Mesendoderm (in vitro differentiated cells): ENCODE results near the gene RRAD.

Source experiments
- DNase-seq: peaks from one replicate; pipeline ENCODE4 v3.0.0; 2013
- H2AK5ac ChIP-seq: 2 replicates; pipeline ENCODE4 v1.6.1; 2013; ENCODE audit warnings: low read length, inconsistent platforms
- H2BK120ac ChIP-seq: 2 replicates; pipeline ENCODE4 v1.6.1; 2013; ENCODE audit warnings: low read depth, mild to moderate bottlenecking, low read length, moderate library complexity, mixed read lengths
- H2BK15ac ChIP-seq: replicated peaks from 2 replicates; pipeline ENCODE4 v1.6.1; 2013; ENCODE audit warnings: low read depth, mild to moderate bottlenecking, moderate library complexity
- H2BK5ac ChIP-seq: 2 replicates; pipeline ENCODE4 v1.6.1; 2013; ENCODE audit warnings: low read length, inconsistent platforms
- H3K18ac ChIP-seq: 2 replicates; pipeline ENCODE4 v1.6.1; 2013; ENCODE audit warnings: mild to moderate bottlenecking, low read length, mixed read lengths
- H3K23ac ChIP-seq: one replicate; pipeline ENCODE4 v1.6.1; 2013; ENCODE audit warnings: low read length
- H3K27ac ChIP-seq: 2 replicates; pipeline ENCODE4 v1.5.1; 2013; ENCODE audit warnings: low read depth, mild to moderate bottlenecking, inconsistent platforms, low read length, moderate library complexity
- H3K27me3 ChIP-seq: 2 replicates; pipeline ENCODE4 v1.6.1; 2013; ENCODE audit warnings: low read length, control low read depth, mild to moderate bottlenecking, inconsistent platforms; ENCODE audit not compliant: insufficient read depth, poor library complexity
- H3K36me3 ChIP-seq: 2 replicates; pipeline ENCODE4 v1.6.1; 2013; ENCODE audit warnings: low read length, inconsistent platforms; ENCODE audit not compliant: control insufficient read depth, insufficient read depth
- H3K4ac ChIP-seq: one replicate; pipeline ENCODE4 v1.6.1; 2013; ENCODE audit warnings: low read depth, mild to moderate bottlenecking, low read length, moderate library complexity
- H3K4me1 ChIP-seq: 2 replicates; pipeline ENCODE4 v1.6.1; 2013; ENCODE audit warnings: low read depth, low read length, inconsistent platforms; ENCODE audit not compliant: control insufficient read depth
- H3K4me2 ChIP-seq: 2 replicates; pipeline ENCODE4 v1.6.1; 2013; ENCODE audit warnings: low read length
- H3K4me3 ChIP-seq: 2 replicates; pipeline ENCODE4 v1.5.1; 2013; ENCODE audit warnings: mild to moderate bottlenecking, low read length
- H3K56ac ChIP-seq: one replicate; pipeline ENCODE4 v1.6.1; 2013; ENCODE audit warnings: low read length
- H3K79me1 ChIP-seq: 2 replicates; pipeline ENCODE4 v1.6.1; 2013; ENCODE audit warnings: low read length, inconsistent platforms
- H3K79me2 ChIP-seq: 2 replicates; pipeline ENCODE4 v1.6.1; 2013; ENCODE audit warnings: mild to moderate bottlenecking, low read length; ENCODE audit not compliant: control insufficient read depth, insufficient read depth
- H3K9ac ChIP-seq: 2 replicates; pipeline ENCODE4 v1.6.1; 2013; ENCODE audit warnings: low read length, inconsistent platforms
- H4K5ac ChIP-seq: one replicate; pipeline ENCODE4 v1.6.1; 2013; ENCODE audit warnings: low read length
- H4K8ac ChIP-seq: one replicate; pipeline ENCODE4 v1.6.1; 2013; ENCODE audit warnings: low read depth, mild to moderate bottlenecking, control low read depth, low read length, moderate library complexity
- WGBS: extraction: QIAGEN DNeasy Blood & Tissue Kit; methylation state at CpG from one replicate; pipeline ENCODE4 v1.1.7; 2013; ENCODE audit warnings: low lambda C conversion rate, missing lambda C conversion rate; ENCODE audit not compliant: insufficient coverage; ENCODE audit errors: extremely low coverage; 5-methylcytosine and 5-hydroxymethylcytosine counted together

RRAD gene

DNA sequence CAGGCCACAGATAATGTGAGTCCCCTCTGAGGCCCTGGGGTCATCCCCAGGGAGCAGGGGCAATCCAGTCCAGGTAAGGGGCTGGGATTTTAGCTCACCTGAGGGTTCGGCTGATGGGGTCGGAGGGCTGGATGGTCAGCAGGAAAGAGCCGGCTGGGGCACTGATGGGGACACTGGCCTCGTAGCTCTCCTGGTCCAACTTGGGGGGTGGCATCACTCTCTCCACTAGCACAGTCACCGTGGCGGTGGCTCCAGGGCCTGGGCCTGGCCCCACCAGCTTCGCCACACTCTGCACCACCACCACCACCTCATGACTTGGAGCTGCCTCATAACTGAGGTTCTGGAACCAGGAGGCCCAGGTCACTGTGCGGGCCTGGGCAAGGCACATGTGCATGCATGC, 13.5 kb downstream of the RRAD start:
- no peak overlapping the region for H3K18ac ChIP-seq
- H3K27me3 ChIP-seq = no peaks in the 10 kb centered on the region
- H4K5ac ChIP-seq = no peak overlapping the region
- no peak overlapping the region for H3K4me2 ChIP-seq
- H2BK15ac ChIP-seq = no peak overlapping the region
- no peak overlapping the region for H3K4ac ChIP-seq
- no peak overlapping the region for H3K23ac ChIP-seq
- H3K4me3 ChIP-seq = no peak overlapping the region
- no peak overlapping the region for H3K56ac ChIP-seq
- no peak overlapping the region for H4K8ac ChIP-seq
- H3K9ac ChIP-seq = no peak overlapping the region
- H2AK5ac ChIP-seq = no peak overlapping the region
- no peaks in the 10 kb centered on the region for H3K36me3 ChIP-seq
- H3K27ac ChIP-seq = no peak overlapping the region
- no peak overlapping the region for H2BK5ac ChIP-seq
- no peak overlapping the region for H2BK120ac ChIP-seq
- no peaks in the 10 kb centered on the region for H3K79me2 ChIP-seq
- no peak for DNase-seq
- H3K79me1 ChIP-seq = no peaks in the 10 kb centered on the region
- no CpG with 5 or more reads among the region's 8 CpGs for WGBS
- H3K4me1 ChIP-seq = no peaks in the 10 kb centered on the region

DNA sequence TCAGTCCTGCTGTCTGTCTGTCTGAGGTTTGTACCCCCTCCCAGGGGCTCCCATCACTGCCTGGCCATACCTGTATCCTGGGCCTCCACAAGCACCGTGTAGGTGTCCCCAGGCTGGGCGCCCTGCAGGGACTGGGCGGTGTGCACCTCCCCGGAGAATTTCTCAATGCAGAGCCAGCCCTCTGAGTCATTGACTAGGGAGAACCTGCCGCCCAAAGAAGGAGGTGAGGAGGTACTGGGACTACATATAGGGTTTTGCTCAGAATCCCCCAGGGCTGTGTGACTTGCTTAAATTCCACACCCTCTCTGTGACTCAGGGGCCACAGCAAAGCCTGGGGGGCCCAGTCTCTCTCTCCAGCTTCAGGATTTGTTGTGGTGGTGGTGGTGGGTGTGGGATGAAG, 14.2 kb downstream of the RRAD start:
- DNase-seq = no peak
- Histone ChIP-seq H3K18ac (no peak overlapping the region), H3K4me3 (no peak overlapping the region), H3K4ac (no peak overlapping the region), H3K79me2 (no peaks in the 10 kb centered on the region), H3K27me3 (no peaks in the 10 kb centered on the region), H3K4me1 (no peaks in the 10 kb centered on the region), H3K4me2 (no peak overlapping the region), H2AK5ac (no peak overlapping the region), H2BK5ac (no peak overlapping the region), H2BK15ac (no peak overlapping the region), H3K27ac (no peak overlapping the region), H3K79me1 (no peaks in the 10 kb centered on the region), H4K8ac (no peak overlapping the region), H3K23ac (no peak overlapping the region), H2BK120ac (no peak overlapping the region), H3K56ac (no peak overlapping the region), H3K36me3 (no peaks in the 10 kb centered on the region), H3K9ac (no peak overlapping the region), H4K5ac (no peak overlapping the region)
- no CpG with 5 or more reads among the region's 5 CpGs for WGBS

DNA sequence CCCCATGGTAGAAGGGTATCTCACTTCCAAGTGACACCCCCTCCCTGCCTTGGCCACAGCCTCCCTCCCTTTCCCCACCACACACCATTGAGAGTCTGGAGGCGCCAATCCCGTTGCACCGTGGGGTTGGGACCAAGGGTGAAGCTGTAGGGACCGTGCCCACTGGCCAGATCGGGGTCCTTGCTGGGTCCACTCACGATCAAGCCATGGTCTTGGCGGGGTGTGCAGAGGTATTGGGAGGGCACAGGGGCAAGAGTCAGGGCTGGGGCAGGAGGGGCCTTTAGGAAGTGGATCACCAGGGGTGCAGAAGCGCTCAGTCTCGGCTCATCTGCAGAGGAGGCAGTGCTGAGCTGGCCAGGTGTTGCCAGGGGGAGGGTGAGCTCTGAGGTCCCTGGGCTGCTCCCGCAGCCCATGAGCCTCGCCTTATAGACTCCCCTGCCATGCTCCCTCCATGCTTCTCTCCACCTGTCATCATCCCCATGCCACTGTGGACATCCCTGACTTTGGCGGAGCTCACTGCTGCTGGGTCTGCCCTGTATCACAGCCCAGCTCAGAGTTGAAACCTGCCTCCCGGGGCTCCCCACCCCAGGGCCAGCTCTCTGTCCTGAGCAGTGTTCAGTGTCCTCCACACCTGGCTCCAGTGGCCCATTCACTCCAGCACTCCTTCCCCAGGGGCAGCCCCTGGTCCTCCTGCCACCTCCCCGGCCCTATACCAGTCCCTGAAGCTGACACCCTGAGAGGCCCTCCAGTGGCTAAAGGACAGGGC, 15.0 kb downstream of the RRAD start:
- Histone ChIP-seq H3K79me1 (no peaks in the 10 kb centered on the region), H3K23ac (no peak overlapping the region), H3K9ac (no peak overlapping the region), H4K5ac (no peak overlapping the region), H3K56ac (no peak overlapping the region), H2BK120ac (no peak overlapping the region), H3K4me3 (no peak overlapping the region), H2BK15ac (no peak overlapping the region), H3K18ac (no peak overlapping the region), H3K27me3 (no peaks in the 10 kb centered on the region), H3K4ac (no peak overlapping the region), H3K4me2 (no peak overlapping the region), H2BK5ac (no peak overlapping the region), H2AK5ac (no peak overlapping the region), H4K8ac (no peak overlapping the region), H3K4me1 (no peaks in the 10 kb centered on the region), H3K79me2 (no peaks in the 10 kb centered on the region), H3K27ac (no peak overlapping the region), H3K36me3 (no peaks in the 10 kb centered on the region)
- no peak for DNase-seq
- no CpG with 5 or more reads among the region's 14 CpGs for WGBS

DNA sequence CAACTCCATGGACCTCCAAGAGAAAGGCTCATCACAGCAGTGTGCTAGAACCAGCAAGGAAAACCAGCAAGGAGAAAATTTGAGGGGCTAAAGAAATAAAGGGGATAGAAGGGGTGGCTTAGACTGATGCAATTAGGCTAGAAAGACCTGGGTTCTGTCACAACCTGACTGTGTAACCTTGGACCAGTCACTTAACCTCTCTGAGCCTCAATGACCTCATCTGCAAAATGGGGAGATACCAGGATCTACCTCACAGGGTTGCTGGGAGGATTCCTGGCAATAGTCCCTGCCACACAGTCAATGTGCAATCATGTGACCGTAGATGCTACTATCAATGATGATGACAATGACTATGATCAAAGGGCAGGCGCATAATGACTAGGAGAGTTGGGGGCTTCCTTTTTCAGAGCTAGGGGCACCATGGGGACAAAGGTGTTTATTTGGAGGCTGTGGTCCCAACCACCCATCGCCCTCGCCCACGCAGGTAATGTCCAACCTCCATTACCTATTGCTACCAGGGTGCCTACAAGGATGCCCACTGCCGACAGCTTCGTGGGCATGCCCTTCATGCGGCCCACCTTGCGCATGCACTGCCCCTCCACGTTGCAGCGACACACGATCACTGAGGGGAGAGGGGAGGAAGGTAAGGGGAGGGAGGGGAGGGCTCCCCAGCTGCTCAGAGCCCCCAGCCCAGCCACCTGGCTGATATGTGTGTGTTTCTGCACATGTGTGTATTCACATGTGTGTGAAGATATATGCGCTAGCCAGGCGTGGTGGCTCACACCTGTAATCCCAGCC, 16.4 kb downstream of the RRAD start:
- Histone ChIP-seq H3K56ac (no peak overlapping the region), H3K79me2 (no peaks in the 10 kb centered on the region), H3K4ac (no peak overlapping the region), H3K27ac (no peak overlapping the region), H3K4me1 (no peaks in the 10 kb centered on the region), H4K5ac (no peak overlapping the region), H3K36me3 (no peaks in the 10 kb centered on the region), H2BK120ac (no peak overlapping the region), H3K18ac (no peak overlapping the region), H3K23ac (no peak overlapping the region), H3K79me1 (no peaks in the 10 kb centered on the region), H2BK15ac (no peak overlapping the region), H3K27me3 (no peaks in the 10 kb centered on the region), H3K9ac (no peak overlapping the region), H2AK5ac (no peak overlapping the region), H3K4me3 (no peak overlapping the region), H3K4me2 (no peak overlapping the region), H2BK5ac (no peak overlapping the region), H4K8ac (no peak overlapping the region)
- no peak for DNase-seq
- WGBS = no CpG with 5 or more reads among the region's 14 CpGs

DNA sequence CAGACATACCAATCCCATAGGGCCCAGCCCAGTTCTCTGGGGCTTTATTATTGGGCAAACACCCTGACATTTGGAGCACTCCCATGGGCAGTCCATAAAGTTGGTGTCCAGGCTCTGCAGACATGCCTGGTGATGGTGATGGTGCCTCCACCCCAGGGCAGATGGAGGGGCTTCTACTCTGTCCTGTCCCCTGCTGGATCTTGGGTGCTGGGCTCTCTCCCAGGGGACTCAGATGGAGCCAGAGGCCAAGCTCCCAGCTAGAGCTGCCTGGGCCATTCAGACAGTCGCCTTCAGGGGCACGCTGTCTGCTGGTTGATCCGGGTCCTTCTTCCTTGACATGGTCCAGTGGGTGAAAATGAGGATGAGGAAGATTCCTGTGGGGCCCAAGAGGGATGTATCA, 17.2 kb downstream of the RRAD start:
- H3K4ac ChIP-seq = no peak overlapping the region

More for the DNA sequence above, 17.2 kb downstream of the RRAD start:
- Histone ChIP-seq H2BK5ac (no peak overlapping the region), H2BK120ac (no peak overlapping the region), H3K4me3 (no peak overlapping the region), H3K56ac (no peak overlapping the region), H3K4me1 (no peaks in the 10 kb centered on the region), H3K9ac (no peak overlapping the region), H2BK15ac (no peak overlapping the region), H3K4me2 (no peak overlapping the region), H4K8ac (no peak overlapping the region), H3K79me1 (no peaks in the 10 kb centered on the region), H3K18ac (no peak overlapping the region), H4K5ac (no peak overlapping the region), H3K27me3 (no peaks in the 10 kb centered on the region), H2AK5ac (no peak overlapping the region), H3K23ac (no peak overlapping the region), H3K36me3 (no peaks in the 10 kb centered on the region), H3K27ac (no peak overlapping the region), H3K79me2 (no peaks in the 10 kb centered on the region)
- WGBS = no CpG with 5 or more reads among the region's 3 CpGs
- no peak for DNase-seq
